ENCODE results near the gene LY6G6D. TPM values are rescaled to one million over a fixed set of nuclear protein-coding genes. Genes with fewer than 3 reads are reported as not detected.

The LY6G6D gene
- not detected for polyA plus RNA-seq (2013, experiment 1 of 2)
- not detected for polyA plus RNA-seq (2013, experiment 2 of 2)

- Histone ChIP-seq H3K27me3 (ENCODE audit: insufficient read depth, low read length) (no peaks in the 10 kb centered on the region), H3K9ac (ENCODE audit: low read depth, low read length) (no peak within 1 kb of the TSS), H3K27ac (ENCODE audit: low read depth, low read length) (0 out of 2 replicates have a peak within 1 kb of the TSS, but pooled peaks have one; percentile 7), H3K4me1 (ENCODE audit: insufficient read depth, low read length) (peaks cover 36% of the 10 kb centered on the region), H3K36me3 (ENCODE audit: insufficient read depth, low read length) (no peaks in the 10 kb centered on the region), H3K9me3 (ENCODE audit: insufficient read depth, low read depth, low read length) (no peaks in the 10 kb centered on the region), H3K4me3 (ENCODE audit: low read length) (no peak within 1 kb of the TSS)
- WGBS: 60% methylated on average over 15 of the region's 16 CpGs
Observed at GRCh38 chr6:31715022-31715958, at the start of gene LY6G6D. Gene LY6G6D, plus strand, starts transcription at chr6:31715348. Its CDS starts 8 bp downstream, at chr6:31715356.

- peak within 1 kb of the TSS; percentile 99 for H3K27ac ChIP-seq (ENCODE audit: low read depth, low read length)
- H3K27me3 ChIP-seq (ENCODE audit: insufficient read depth, low read length): no peaks in the 10 kb centered on the region
- peaks cover 65% of the 10 kb centered on the region for H3K36me3 ChIP-seq (ENCODE audit: insufficient read depth, low read length)
- under 1% methylated on average over 63 of the region's 63 CpGs for WGBS
- H3K4me3 ChIP-seq (ENCODE audit: low read length): peak within 1 kb of the TSS; percentile 96
- H3K4me1 ChIP-seq (ENCODE audit: insufficient read depth, low read length): peaks cover 16% of the 10 kb centered on the region
- peak within 1 kb of the TSS; percentile 96 for H3K9ac ChIP-seq (ENCODE audit: low read depth, low read length)
- no peaks in the 10 kb centered on the region for H3K9me3 ChIP-seq (ENCODE audit: insufficient read depth, low read depth, low read length)
Observed at GRCh38 chr6:31665501-31666336, 49.4 kb upstream of the LY6G6D start, which contains the start of gene CSNK2B. Gene CSNK2B, plus strand, starts transcription at chr6:31666080. Its CDS starts 752 bp downstream, at chr6:31666832.

- Histone ChIP-seq H3K36me3 (ENCODE audit: insufficient read depth, low read length) (peaks cover 72% of the 10 kb centered on the region), H3K9ac (ENCODE audit: low read depth, low read length) (peak overlapping the region; percentile 87), H3K27ac (ENCODE audit: low read depth, low read length) (peak overlapping the region; percentile 82), H3K4me3 (ENCODE audit: low read length) (peak overlapping the region; percentile 96), H3K4me1 (ENCODE audit: insufficient read depth, low read length) (peaks cover 12% of the 10 kb centered on the region), H3K9me3 (ENCODE audit: insufficient read depth, low read depth, low read length) (no peaks in the 10 kb centered on the region), H3K27me3 (ENCODE audit: insufficient read depth, low read length) (no peaks in the 10 kb centered on the region)
- 12% methylated on average over 15 of the region's 15 CpGs for WGBS
Observed at GRCh38 chr6:31666337-31666965, 48.7 kb upstream of the LY6G6D start.

GRCh38 chr6:31669676-31670075 is 45.5 kb upstream of the LY6G6D start, which contains the start of gene LY6G5B:
Gene LY6G5B, plus strand, starts transcription at chr6:31669976. Its CDS starts 975 bp downstream, at chr6:31670951.
- Histone ChIP-seq H3K4me3 (ENCODE audit: low read length) (no peak within 1 kb of the TSS), H3K27ac (ENCODE audit: low read depth, low read length) (no peak within 1 kb of the TSS), H3K27me3 (ENCODE audit: insufficient read depth, low read length) (no peaks in the 10 kb centered on the region), H3K36me3 (ENCODE audit: insufficient read depth, low read length) (peaks cover 64% of the 10 kb centered on the region), H3K4me1 (ENCODE audit: insufficient read depth, low read length) (no peaks in the 10 kb centered on the region), H3K9ac (ENCODE audit: low read depth, low read length) (no peak within 1 kb of the TSS), H3K9me3 (ENCODE audit: insufficient read depth, low read depth, low read length) (no peaks in the 10 kb centered on the region)
- WGBS: 89% methylated on average over 8 of the region's 8 CpGs

GRCh38 chr6:31676322-31676903 is 38.7 kb upstream of the LY6G6D start:
- Histone ChIP-seq H3K4me3 (ENCODE audit: low read length) (no peak overlapping the region), H3K9me3 (ENCODE audit: insufficient read depth, low read depth, low read length) (no peaks in the 10 kb centered on the region), H3K27me3 (ENCODE audit: insufficient read depth, low read length) (peaks cover 6% of the 10 kb centered on the region), H3K4me1 (ENCODE audit: insufficient read depth, low read length) (no peaks in the 10 kb centered on the region), H3K9ac (ENCODE audit: low read depth, low read length) (no peak overlapping the region), H3K27ac (ENCODE audit: low read depth, low read length) (no peak overlapping the region), H3K36me3 (ENCODE audit: insufficient read depth, low read length) (peaks cover 18% of the 10 kb centered on the region)
- 81% methylated on average over 4 of the region's 4 CpGs for WGBS

- no peaks in the 10 kb centered on the region for H3K4me1 ChIP-seq (ENCODE audit: insufficient read depth, low read length)
- H3K4me3 ChIP-seq (ENCODE audit: low read length): no peak overlapping the region
- H3K9ac ChIP-seq (ENCODE audit: low read depth, low read length): no peak overlapping the region
- H3K36me3 ChIP-seq (ENCODE audit: insufficient read depth, low read length): peaks cover 14% of the 10 kb centered on the region
- WGBS: 78% methylated on average over 5 of the region's 6 CpGs
- no peaks in the 10 kb centered on the region for H3K9me3 ChIP-seq (ENCODE audit: insufficient read depth, low read depth, low read length)
- H3K27me3 ChIP-seq (ENCODE audit: insufficient read depth, low read length): peaks cover 11% of the 10 kb centered on the region
- no peak overlapping the region for H3K27ac ChIP-seq (ENCODE audit: low read depth, low read length)
Observed at GRCh38 chr6:31676904-31677303, 38.2 kb upstream of the LY6G6D start.

- Histone ChIP-seq H3K27ac (ENCODE audit: low read depth, low read length) (no peak overlapping the region), H3K4me3 (ENCODE audit: low read length) (no peak overlapping the region), H3K4me1 (ENCODE audit: insufficient read depth, low read length) (no peaks in the 10 kb centered on the region), H3K9ac (ENCODE audit: low read depth, low read length) (no peak overlapping the region), H3K27me3 (ENCODE audit: insufficient read depth, low read length) (peaks cover 20% of the 10 kb centered on the region), H3K36me3 (ENCODE audit: insufficient read depth, low read length) (peaks cover 6% of the 10 kb centered on the region), H3K9me3 (ENCODE audit: insufficient read depth, low read depth, low read length) (no peaks in the 10 kb centered on the region)
- WGBS: 81% methylated on average over 8 of the region's 8 CpGs
Observed at GRCh38 chr6:31677955-31678354, 37.2 kb upstream of the LY6G6D start.

- no peak within 1 kb of the TSS for H3K27ac ChIP-seq (ENCODE audit: low read depth, low read length)
- peak within 1 kb of the TSS; percentile 31; the same call in 1 of the 2 replicates for H3K9ac ChIP-seq (ENCODE audit: low read depth, low read length)
Observed at GRCh38 chr6:31680226-31681134, 34.7 kb upstream of the LY6G6D start, which contains the start of gene LY6G5C. Gene LY6G5C, minus strand, starts transcription at chr6:31681067. Its CDS starts 694 bp downstream, at chr6:31680373.

GRCh38 chr6:31681135-31681671 is 33.9 kb upstream of the LY6G6D start:
- Histone ChIP-seq H3K9ac (ENCODE audit: low read depth, low read length) (peak overlapping the region; percentile 31; the same call in 1 of the 2 replicates), H3K27me3 (ENCODE audit: insufficient read depth, low read length) (peaks cover 20% of the 10 kb centered on the region), H3K9me3 (ENCODE audit: insufficient read depth, low read depth, low read length) (no peaks in the 10 kb centered on the region), H3K27ac (ENCODE audit: low read depth, low read length) (no peak overlapping the region), H3K36me3 (ENCODE audit: insufficient read depth, low read length) (peaks cover 2% of the 10 kb centered on the region), H3K4me3 (ENCODE audit: low read length) (peak overlapping the region; percentile 60), H3K4me1 (ENCODE audit: insufficient read depth, low read length) (no peaks in the 10 kb centered on the region)
- 1% methylated on average over 40 of the region's 40 CpGs for WGBS

More at GRCh38 chr6:31680226-31681134, 34.7 kb upstream of the LY6G6D start, which contains the start of gene LY6G5C:
- H3K4me3 ChIP-seq (ENCODE audit: low read length): peak within 1 kb of the TSS; percentile 60
- H3K27me3 ChIP-seq (ENCODE audit: insufficient read depth, low read length): peaks cover 20% of the 10 kb centered on the region
- no peaks in the 10 kb centered on the region for H3K9me3 ChIP-seq (ENCODE audit: insufficient read depth, low read depth, low read length)
- 18% methylated on average over 17 of the region's 17 CpGs for WGBS
- H3K4me1 ChIP-seq (ENCODE audit: insufficient read depth, low read length): no peaks in the 10 kb centered on the region
- H3K36me3 ChIP-seq (ENCODE audit: insufficient read depth, low read length): no peaks in the 10 kb centered on the region
